ENCODE results near the gene KAZN.

The KAZN gene

DNA sequence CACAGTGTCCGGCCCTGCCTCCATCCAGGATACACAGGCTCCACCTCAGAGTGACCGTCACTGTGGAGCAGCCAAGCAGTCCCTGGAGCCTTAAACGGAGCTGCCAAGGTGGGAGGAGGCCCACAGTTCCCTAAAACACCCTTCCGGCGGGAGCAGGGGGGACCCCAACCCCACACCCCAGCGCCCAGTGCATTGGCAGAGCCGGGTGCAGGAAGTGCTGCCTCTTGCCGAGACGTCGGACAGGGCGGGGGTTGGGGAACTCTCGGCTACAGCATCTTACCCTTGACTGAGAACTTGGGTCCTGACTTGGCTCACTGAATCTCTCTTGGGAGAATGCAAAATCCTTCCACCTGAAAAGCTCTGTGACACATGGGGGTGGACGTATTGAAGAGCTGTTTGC is 516.4 kb downstream of the KAZN start:
- Histone ChIP-seq H3K27me3 (ENCODE audit: insufficient read depth, low read length, poor library complexity, severe bottlenecking) (no peaks in the 10 kb centered on the region), H3K9me3 (ENCODE audit: insufficient read depth, low read depth, low read length) (no peaks in the 10 kb centered on the region), H3K79me2 (ENCODE audit: insufficient read depth, low read length) (no peaks in the 10 kb centered on the region), H3K36me3 (ENCODE audit: insufficient read depth, low read length) (no peaks in the 10 kb centered on the region), H3K4me2 (ENCODE audit: low read depth, low read length, poor library complexity, severe bottlenecking) (no peak overlapping the region), H3K4me3 (ENCODE audit: low read length, poor library complexity, severe bottlenecking) (no peak overlapping the region), H3K9me2 (replicated peaks; ENCODE audit: low read depth, low read length) (no peaks in the 10 kb centered on the region), H2AFZ (ENCODE audit: low read length) (no peak overlapping the region), H3K4me1 (ENCODE audit: insufficient read depth, low read length, poor library complexity, severe bottlenecking) (no peaks in the 10 kb centered on the region), H3K9ac (ENCODE audit: low read depth, low read length, poor library complexity, severe bottlenecking) (no peak overlapping the region), H4K20me1 (ENCODE audit: insufficient read depth, low read length, poor library complexity, severe bottlenecking) (no peaks in the 10 kb centered on the region), H3F3A (ENCODE audit: low read depth) (no peaks in the 10 kb centered on the region)
- TF ChIP-seq, protein P1, sequence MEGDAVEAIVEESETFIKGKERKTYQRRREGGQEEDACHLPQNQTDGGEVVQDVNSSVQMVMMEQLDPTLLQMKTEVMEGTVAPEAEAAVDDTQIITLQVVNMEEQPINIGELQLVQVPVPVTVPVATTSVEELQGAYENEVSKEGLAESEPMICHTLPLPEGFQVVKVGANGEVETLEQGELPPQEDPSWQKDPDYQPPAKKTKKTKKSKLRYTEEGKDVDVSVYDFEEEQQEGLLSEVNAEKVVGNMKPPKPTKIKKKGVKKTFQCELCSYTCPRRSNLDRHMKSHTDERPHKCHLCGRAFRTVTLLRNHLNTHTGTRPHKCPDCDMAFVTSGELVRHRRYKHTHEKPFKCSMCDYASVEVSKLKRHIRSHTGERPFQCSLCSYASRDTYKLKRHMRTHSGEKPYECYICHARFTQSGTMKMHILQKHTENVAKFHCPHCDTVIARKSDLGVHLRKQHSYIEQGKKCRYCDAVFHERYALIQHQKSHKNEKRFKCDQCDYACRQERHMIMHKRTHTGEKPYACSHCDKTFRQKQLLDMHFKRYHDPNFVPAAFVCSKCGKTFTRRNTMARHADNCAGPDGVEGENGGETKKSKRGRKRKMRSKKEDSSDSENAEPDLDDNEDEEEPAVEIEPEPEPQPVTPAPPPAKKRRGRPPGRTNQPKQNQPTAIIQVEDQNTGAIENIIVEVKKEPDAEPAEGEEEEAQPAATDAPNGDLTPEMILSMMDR (conservative IDR thresholded peaks at IDR 0.05; ENCODE audit: low read length) = no peak
- TF ChIP-seq EZH2phosphoT487 (IDR thresholded peaks at IDR 0.05; ENCODE audit: borderline replicate concordance) = no peak

DNA sequence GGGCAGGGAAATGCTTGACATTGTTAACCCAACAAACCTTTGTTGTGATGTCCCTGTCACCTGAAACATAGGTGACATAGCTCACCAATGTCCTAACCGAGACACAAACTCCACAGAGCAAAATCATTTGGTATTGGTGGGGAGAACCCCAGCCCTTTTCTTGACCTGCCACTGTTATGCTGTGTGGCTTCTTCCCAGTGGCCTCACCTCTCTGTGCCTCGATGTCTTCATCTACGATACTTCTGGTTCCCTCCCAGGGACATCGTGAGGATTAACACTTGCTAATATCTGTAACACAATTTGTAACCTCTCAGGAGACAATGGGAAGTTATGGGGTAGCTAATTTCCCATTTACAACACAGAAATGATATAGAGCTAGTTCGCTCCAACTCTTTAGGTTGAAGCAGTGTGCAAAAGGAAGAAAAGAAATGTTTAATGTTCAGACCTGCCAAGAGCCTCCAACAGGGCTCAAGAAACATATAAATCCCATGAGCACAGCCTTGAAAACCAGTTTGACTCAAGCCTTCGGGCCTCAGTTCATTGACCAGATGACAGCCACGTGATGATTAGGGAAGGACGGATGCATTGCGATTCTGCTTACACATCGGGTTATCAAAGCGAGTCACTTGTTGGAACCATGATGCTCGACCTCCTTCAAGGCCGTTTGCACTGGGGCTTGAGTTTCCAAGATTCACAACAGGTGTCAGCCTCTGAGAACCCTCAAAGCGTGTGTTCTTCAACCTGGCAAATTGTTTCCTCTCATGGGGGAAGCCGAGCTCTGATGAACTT is 517.3 kb downstream of the KAZN start:
- no peak for TF ChIP-seq EZH2phosphoT487 (IDR thresholded peaks at IDR 0.05; ENCODE audit: borderline replicate concordance)
- TF ChIP-seq, protein P1 (conservative IDR thresholded peaks at IDR 0.05; ENCODE audit: low read length) = no peak
- Histone ChIP-seq H3K4me2 (ENCODE audit: low read depth, low read length, poor library complexity, severe bottlenecking) (no peak overlapping the region), H3F3A (ENCODE audit: low read depth) (no peaks in the 10 kb centered on the region), H2AFZ (ENCODE audit: low read length) (no peak overlapping the region), H3K36me3 (ENCODE audit: insufficient read depth, low read length) (no peaks in the 10 kb centered on the region), H3K9me3 (ENCODE audit: insufficient read depth, low read depth, low read length) (no peaks in the 10 kb centered on the region), H3K4me1 (ENCODE audit: insufficient read depth, low read length, poor library complexity, severe bottlenecking) (no peaks in the 10 kb centered on the region), H3K27me3 (ENCODE audit: insufficient read depth, low read length, poor library complexity, severe bottlenecking) (no peaks in the 10 kb centered on the region), H3K9ac (ENCODE audit: low read depth, low read length, poor library complexity, severe bottlenecking) (no peak overlapping the region), H3K79me2 (ENCODE audit: insufficient read depth, low read length) (no peaks in the 10 kb centered on the region), H3K9me2 (replicated peaks; ENCODE audit: low read depth, low read length) (no peaks in the 10 kb centered on the region), H3K4me3 (ENCODE audit: low read length, poor library complexity, severe bottlenecking) (no peak overlapping the region), H4K20me1 (ENCODE audit: insufficient read depth, low read length, poor library complexity, severe bottlenecking) (no peaks in the 10 kb centered on the region)

DNA sequence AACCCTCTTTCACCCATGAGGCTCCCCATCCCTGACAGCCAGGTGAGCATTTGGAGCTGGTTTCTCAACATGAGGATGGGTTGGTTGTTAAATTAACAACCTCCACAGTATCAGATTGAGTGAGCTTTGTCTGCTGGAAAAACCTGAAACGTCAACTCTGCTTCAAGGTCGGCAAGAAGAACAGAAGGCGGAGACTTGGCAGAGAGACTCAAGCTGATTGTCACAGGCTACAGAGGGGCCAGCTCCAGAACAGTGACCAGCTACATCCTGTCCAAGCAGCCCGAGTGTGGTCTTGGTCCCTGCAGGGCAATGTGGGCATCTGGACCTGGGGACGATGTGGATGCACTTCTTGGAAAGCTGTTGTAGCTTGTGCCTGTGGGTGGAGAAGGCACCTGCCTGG is 518.5 kb downstream of the KAZN start:
- Histone ChIP-seq H3K4me1 (ENCODE audit: insufficient read depth, low read length, poor library complexity, severe bottlenecking) (no peaks in the 10 kb centered on the region), H3K9me3 (ENCODE audit: insufficient read depth, low read depth, low read length) (no peaks in the 10 kb centered on the region), H3K4me3 (ENCODE audit: low read length, poor library complexity, severe bottlenecking) (no peak overlapping the region), H3K36me3 (ENCODE audit: insufficient read depth, low read length) (no peaks in the 10 kb centered on the region), H2AFZ (ENCODE audit: low read length) (no peak overlapping the region), H3F3A (ENCODE audit: low read depth) (no peaks in the 10 kb centered on the region), H3K27me3 (ENCODE audit: insufficient read depth, low read length, poor library complexity, severe bottlenecking) (no peaks in the 10 kb centered on the region), H3K4me2 (ENCODE audit: low read depth, low read length, poor library complexity, severe bottlenecking) (no peak overlapping the region), H4K20me1 (ENCODE audit: insufficient read depth, low read length, poor library complexity, severe bottlenecking) (no peaks in the 10 kb centered on the region), H3K9ac (ENCODE audit: low read depth, low read length, poor library complexity, severe bottlenecking) (no peak overlapping the region), H3K9me2 (replicated peaks; ENCODE audit: low read depth, low read length) (no peaks in the 10 kb centered on the region), H3K79me2 (ENCODE audit: insufficient read depth, low read length) (no peaks in the 10 kb centered on the region)
- TF ChIP-seq, protein P1 (conservative IDR thresholded peaks at IDR 0.05; ENCODE audit: low read length) = no peak
- TF ChIP-seq EZH2phosphoT487 (IDR thresholded peaks at IDR 0.05; ENCODE audit: borderline replicate concordance) = no peak
